PFSK-1 (cell line): ENCODE data around the gene FLT4.

ENCODE experiments used
- FOXP2 ChIP-seq: optimal IDR thresholded peaks from 2 replicates; pipeline ENCODE3; 2011; ENCODE audit warnings: borderline replicate concordance, control low read depth, inconsistent platforms; ENCODE audit not compliant: insufficient read depth; ENCODE audit errors: extremely low read length, extremely low read depth
- POLR2AphosphoS5 ChIP-seq: IDR thresholded peaks from 2 replicates; pipeline ENCODE4 v1.6.1; 2012; ENCODE audit warnings: low read depth, mild to moderate bottlenecking, control low read depth, low read length, moderate library complexity
- SIN3A ChIP-seq: IDR thresholded peaks from 2 replicates; pipeline ENCODE4 v1.6.1; 2012; ENCODE audit warnings: mild to moderate bottlenecking, low read length, moderate library complexity, borderline replicate concordance; ENCODE audit not compliant: insufficient read depth
- TAF1 ChIP-seq: IDR thresholded peaks from 2 replicates; pipeline ENCODE4 v1.6.1; 2012; ENCODE audit warnings: low read length, control low read depth, borderline replicate concordance; ENCODE audit not compliant: insufficient read depth
- TF ChIP-seq, protein P1 (sequence below), 2 experiments: IDR thresholded peaks; 2 replicates each; pipeline versions ENCODE4 v1.6.1 to v1.8.0; 2011 to 2012; ENCODE audit warnings: low read depth in 2 of 2, low read length in 2 of 2, control low read depth in 1 of 2, inconsistent platforms in 1 of 2, mild to moderate bottlenecking in 1 of 2, moderate library complexity in 1 of 2; ENCODE audit not compliant: insufficient read depth in 1 of 2

The FLT4 gene

DNA sequence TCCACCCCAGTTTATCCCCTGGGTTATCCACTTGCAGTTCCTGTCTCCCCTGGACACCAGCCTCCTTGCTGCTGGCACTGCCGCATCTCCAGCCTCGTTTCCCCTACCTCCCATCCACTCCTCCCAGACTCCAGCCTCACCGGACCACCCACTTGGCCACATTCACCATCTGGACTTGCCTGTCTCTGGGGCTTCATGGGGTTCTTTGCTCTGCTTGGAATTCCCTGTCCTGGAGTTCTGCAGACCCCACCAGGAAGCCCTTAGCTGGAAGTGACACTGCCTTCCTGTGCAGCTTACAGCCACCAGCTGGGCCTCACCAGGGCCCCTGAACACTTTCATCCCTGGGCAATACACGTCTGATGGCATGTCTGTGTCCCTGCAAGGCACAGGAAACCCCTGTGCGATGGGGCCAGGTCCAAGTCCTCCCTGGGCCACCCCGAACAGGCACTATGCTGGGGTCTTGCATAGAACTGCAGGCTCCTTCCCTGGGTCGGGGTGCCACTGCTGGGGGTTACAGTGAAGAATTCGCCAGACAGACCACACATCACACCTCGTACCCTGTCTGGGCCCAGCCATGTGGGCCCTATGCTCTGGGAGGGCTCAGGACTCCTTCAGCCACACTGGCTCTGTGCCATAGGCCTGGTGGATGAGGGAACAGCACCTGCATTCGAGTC, 3.0 kb downstream of the FLT4 start:
- TF ChIP-seq TAF1: no peak
- TF ChIP-seq, protein P1, sequence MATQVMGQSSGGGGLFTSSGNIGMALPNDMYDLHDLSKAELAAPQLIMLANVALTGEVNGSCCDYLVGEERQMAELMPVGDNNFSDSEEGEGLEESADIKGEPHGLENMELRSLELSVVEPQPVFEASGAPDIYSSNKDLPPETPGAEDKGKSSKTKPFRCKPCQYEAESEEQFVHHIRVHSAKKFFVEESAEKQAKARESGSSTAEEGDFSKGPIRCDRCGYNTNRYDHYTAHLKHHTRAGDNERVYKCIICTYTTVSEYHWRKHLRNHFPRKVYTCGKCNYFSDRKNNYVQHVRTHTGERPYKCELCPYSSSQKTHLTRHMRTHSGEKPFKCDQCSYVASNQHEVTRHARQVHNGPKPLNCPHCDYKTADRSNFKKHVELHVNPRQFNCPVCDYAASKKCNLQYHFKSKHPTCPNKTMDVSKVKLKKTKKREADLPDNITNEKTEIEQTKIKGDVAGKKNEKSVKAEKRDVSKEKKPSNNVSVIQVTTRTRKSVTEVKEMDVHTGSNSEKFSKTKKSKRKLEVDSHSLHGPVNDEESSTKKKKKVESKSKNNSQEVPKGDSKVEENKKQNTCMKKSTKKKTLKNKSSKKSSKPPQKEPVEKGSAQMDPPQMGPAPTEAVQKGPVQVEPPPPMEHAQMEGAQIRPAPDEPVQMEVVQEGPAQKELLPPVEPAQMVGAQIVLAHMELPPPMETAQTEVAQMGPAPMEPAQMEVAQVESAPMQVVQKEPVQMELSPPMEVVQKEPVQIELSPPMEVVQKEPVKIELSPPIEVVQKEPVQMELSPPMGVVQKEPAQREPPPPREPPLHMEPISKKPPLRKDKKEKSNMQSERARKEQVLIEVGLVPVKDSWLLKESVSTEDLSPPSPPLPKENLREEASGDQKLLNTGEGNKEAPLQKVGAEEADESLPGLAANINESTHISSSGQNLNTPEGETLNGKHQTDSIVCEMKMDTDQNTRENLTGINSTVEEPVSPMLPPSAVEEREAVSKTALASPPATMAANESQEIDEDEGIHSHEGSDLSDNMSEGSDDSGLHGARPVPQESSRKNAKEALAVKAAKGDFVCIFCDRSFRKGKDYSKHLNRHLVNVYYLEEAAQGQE (IDR thresholded peaks at IDR 0.05; ENCODE audit: insufficient read depth in 1 of 2, low read depth in 2 of 2, low read length in 2 of 2): no peak
- no peak for TF ChIP-seq FOXP2
- no peak for TF ChIP-seq POLR2AphosphoS5
- TF ChIP-seq SIN3A: no peak

DNA sequence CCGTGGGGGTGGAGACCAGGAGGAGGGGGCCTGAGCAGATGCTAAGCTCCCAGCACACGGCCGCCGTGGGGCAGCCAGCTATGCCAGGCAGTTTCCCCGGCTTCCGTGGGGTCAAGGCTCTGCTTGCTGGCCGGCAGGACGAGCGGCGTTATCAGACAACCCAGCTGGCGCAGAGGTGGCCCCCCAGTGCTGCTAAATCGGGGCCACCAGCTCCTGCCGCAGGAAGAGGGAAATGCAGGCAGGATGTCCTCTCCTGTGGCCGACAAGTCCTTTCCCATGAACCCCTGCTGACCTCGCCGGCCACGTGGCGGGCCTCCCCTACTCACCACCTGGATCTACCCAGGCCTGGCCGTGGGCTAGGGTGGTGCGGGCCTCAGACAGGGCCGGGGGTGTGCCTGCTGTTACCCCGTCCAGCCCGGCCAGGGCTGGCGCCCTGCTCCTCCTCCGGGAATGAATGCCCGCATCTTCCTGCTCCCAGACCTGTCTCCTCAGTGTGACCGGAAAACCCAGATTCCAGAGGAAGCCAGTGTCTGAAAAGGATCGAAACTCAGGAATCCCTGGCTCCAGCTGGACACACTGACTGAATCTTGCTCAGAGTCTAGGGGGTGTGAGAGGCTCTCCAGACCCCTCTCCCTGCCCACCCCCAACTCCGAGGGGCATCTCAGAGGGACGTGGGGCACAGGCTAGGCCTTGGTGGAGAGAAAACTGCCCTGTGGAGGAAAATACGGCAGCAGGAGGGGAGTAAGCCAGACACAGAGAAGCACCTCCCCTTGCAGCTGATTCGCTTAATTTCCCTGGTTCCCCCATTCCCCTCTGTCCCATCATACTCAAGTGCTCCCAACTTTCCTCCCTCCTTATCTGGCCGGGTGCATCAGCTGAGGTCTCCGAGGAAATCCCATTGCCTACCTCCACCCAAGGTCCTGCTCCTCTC, 3.9 kb downstream of the FLT4 start:
- TF ChIP-seq TAF1 (no peak), POLR2AphosphoS5 (no peak), FOXP2 (no peak), SIN3A (no peak)
- TF ChIP-seq, protein P1 (IDR thresholded peaks at IDR 0.05; ENCODE audit: insufficient read depth in 1 of 2, low read depth in 2 of 2, low read length in 2 of 2): no peak

DNA sequence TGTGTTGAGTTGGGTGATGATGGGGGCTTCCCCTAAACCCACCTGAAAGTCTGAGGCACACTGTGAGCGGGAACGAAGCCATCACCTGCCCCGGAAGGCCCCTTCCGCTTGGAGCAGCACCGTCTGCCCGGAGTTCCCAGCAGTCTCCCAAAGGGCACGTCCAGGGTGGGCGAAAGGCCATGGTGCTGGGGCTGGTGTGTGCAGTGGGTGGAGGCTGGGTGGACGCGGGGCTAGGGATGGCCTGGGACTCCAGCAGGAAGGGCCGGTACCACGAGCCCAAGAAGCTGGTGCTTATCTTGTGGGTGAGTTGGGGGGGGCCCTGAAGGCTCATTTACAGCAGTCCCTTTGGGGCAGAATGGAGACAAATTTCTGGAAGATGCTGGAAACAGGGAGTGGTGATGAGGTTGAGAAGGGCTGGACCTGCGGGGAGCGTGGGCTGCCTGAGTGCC, 4.6 kb downstream of the FLT4 start:
- no peak for TF ChIP-seq TAF1
- no peak for TF ChIP-seq POLR2AphosphoS5
- no peak for TF ChIP-seq SIN3A
- TF ChIP-seq, protein P1 (IDR thresholded peaks at IDR 0.05; ENCODE audit: insufficient read depth in 1 of 2, low read depth in 2 of 2, low read length in 2 of 2): no peak
- no peak for TF ChIP-seq FOXP2

DNA sequence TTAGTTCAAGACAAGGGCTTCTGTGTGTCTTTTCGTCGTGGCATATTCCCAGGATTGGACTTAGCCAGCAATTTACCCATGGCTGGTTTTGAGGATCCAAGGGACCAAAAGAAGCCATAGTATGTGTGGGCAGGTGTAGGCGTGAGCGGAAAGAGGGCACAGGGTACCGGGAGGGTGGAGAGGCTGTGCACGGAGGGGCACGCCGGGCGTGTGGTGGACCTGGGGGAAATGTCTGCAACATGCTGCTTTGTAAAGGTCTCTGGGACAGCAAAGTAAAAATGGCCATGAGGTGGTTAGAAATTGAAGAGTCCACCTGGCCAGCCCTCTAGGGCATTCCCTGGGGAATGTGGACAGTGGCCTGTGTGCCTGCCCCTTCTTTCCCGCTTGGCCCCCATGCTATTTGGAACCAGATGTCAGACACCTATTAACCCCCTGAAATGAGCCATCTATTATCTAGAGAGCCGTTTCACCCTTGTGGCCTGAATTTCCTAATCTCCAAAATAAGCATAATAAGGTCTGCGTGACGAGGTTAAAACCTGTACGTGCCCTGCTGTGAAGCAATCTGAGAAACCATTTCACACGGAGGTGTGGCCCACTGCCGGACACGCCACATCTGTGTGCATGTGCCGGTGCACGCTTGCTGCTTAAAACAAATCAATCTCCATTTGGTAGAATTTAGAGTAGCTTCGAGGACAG, 5.1 kb downstream of the FLT4 start:
- no peak for TF ChIP-seq SIN3A
- TF ChIP-seq, protein P1 (IDR thresholded peaks at IDR 0.05; ENCODE audit: insufficient read depth in 1 of 2, low read depth in 2 of 2, low read length in 2 of 2): no peak
- no peak for TF ChIP-seq FOXP2
